ENCODE results near the gene TMEM50B. TPM values are rescaled to one million over a fixed set of nuclear protein-coding genes. Genes with fewer than 3 reads are reported as not detected.

TMEM50B gene
- total RNA-seq, 1 experiment from 2014 or later: 18.9 TPM

- intact Hi-C loops (cut with micrococcal nuclease; ENCODE audit: unreplicated experiment): no loop called here
- CTCF ChIA-PET: no interaction called here
- peaks cover 18% of the 10 kb centered on the region for H3K4me1 ChIP-seq (ENCODE audit: insufficient read depth, low read length, poor library complexity, severe bottlenecking)
- POLR2A ChIA-PET (ENCODE audit: low non-redundant PET): no interaction called here
- no peak overlapping the region for H3K27ac ChIP-seq (ENCODE audit: low read depth, low read length, poor library complexity, severe bottlenecking)
- H3K4me3 ChIP-seq (ENCODE audit: low read depth, low read length, poor library complexity, severe bottlenecking): no peak overlapping the region
- TF ChIP-seq CTCF (conservative IDR thresholded peaks at IDR 0.05; ENCODE audit: low read depth, low read length): no peak
- no peak for TF ChIP-seq EZH2 (IDR thresholded peaks at IDR 0.05; ENCODE audit: borderline replicate concordance, low read depth, low read length, poor library complexity, severe bottlenecking)
- no peaks in the 10 kb centered on the region for H3K27me3 ChIP-seq (replicated peaks; ENCODE audit: insufficient read depth, low read depth, low read length, poor library complexity)
- no peak for DNase-seq (ENCODE audit: low spot score)
- H3K9me3 ChIP-seq (ENCODE audit: low read depth, low read length, poor library complexity, severe bottlenecking): no peaks in the 10 kb centered on the region
- BruUV-seq (replicated peaks): no TSS peak
- no peaks in the 10 kb centered on the region for H3K36me3 ChIP-seq (ENCODE audit: insufficient read depth, low read length, poor library complexity, severe bottlenecking)
Observed at GRCh38 chr21:33406493-33406892, 73.3 kb downstream of the TMEM50B start.

GRCh38 chr21:33403786-33404585 is 75.8 kb downstream of the TMEM50B start:
- Histone ChIP-seq H3K27ac (ENCODE audit: low read depth, low read length, poor library complexity, severe bottlenecking) (peak overlapping the region; percentile 92), H3K4me3 (ENCODE audit: low read depth, low read length, poor library complexity, severe bottlenecking) (peak overlapping the region; percentile 89), H3K27me3 (replicated peaks; ENCODE audit: insufficient read depth, low read depth, low read length, poor library complexity) (no peaks in the 10 kb centered on the region), H3K4me1 (ENCODE audit: insufficient read depth, low read length, poor library complexity, severe bottlenecking) (peaks cover 18% of the 10 kb centered on the region), H3K9me3 (ENCODE audit: low read depth, low read length, poor library complexity, severe bottlenecking) (no peaks in the 10 kb centered on the region), H3K36me3 (ENCODE audit: insufficient read depth, low read length, poor library complexity, severe bottlenecking) (no peaks in the 10 kb centered on the region)
- CTCF ChIA-PET: no interaction called here
- DNase-seq (ENCODE audit: low spot score): peak; percentile 42
- intact Hi-C loops (cut with micrococcal nuclease; ENCODE audit: unreplicated experiment): loop anchor here (2.0 kb wide), 1 partner anchor 23 kb away; no protein-coding TSS in a partner anchor
- POLR2A ChIA-PET (ENCODE audit: low non-redundant PET): no interaction called here
- TF ChIP-seq CTCF (conservative IDR thresholded peaks at IDR 0.05; ENCODE audit: low read depth, low read length): no peak
- no peak for TF ChIP-seq EZH2 (IDR thresholded peaks at IDR 0.05; ENCODE audit: borderline replicate concordance, low read depth, low read length, poor library complexity, severe bottlenecking)
- no TSS peak for BruUV-seq (replicated peaks)

DNA sequence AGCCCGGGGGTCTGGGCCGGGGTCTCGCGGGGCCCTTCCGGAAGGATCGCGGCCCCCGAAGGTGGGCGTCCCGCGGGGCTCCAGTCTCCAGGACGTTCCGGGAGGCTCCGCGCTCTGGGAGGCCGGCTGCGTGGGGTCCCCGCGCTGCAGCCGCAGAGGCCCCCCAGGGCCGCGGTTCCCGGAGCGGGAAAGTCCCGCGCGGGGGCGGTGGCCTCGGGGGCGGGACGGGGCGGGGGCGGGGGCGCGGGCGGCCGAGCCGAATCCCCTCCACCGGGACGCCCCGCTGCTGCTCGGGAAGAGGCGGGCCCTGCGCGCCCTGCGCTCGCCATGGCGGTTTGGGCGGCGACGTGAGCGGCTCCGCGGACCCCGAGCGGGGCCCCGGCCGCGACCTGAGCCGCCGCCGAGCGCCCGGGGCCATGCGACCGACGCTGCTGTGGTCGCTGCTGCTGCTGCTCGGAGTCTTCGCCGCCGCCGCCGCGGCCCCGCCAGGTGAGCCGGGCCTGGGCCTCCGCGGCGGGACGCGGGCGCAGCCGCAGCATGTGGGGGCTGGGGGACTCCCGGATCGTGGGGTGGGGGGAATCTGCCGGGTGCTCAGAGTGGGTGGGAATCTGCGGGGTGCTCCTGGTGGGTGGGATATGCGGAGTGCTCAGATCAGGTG is 76.5 kb downstream of the TMEM50B start, which contains the start of gene IFNGR2:
Gene IFNGR2 (plus strand): TSS at position 286 of the 658 bp plus-strand sequence. CDS start 131 bp downstream, at position 417.
- CTCF ChIA-PET: no interaction called here
- Histone ChIP-seq H3K27me3 (replicated peaks; ENCODE audit: insufficient read depth, low read depth, low read length, poor library complexity) (no peaks in the 10 kb centered on the region), H3K4me1 (ENCODE audit: insufficient read depth, low read length, poor library complexity, severe bottlenecking) (peaks cover 18% of the 10 kb centered on the region), H3K9me3 (ENCODE audit: low read depth, low read length, poor library complexity, severe bottlenecking) (no peaks in the 10 kb centered on the region), H3K27ac (ENCODE audit: low read depth, low read length, poor library complexity, severe bottlenecking) (peak within 1 kb of the TSS; percentile 92), H3K4me3 (ENCODE audit: low read depth, low read length, poor library complexity, severe bottlenecking) (peak within 1 kb of the TSS; percentile 89), H3K36me3 (ENCODE audit: insufficient read depth, low read length, poor library complexity, severe bottlenecking) (no peaks in the 10 kb centered on the region)
- no TSS peak for BruUV-seq (replicated peaks)
- peak; percentile 46 for DNase-seq (ENCODE audit: low spot score)
- intact Hi-C loops (cut with micrococcal nuclease; ENCODE audit: unreplicated experiment): loop anchor here (2.0 kb wide), 1 partner anchor 22 kb away; no protein-coding TSS in a partner anchor
- POLR2A ChIA-PET (ENCODE audit: low non-redundant PET): no interaction called here
- TF ChIP-seq CTCF (conservative IDR thresholded peaks at IDR 0.05; ENCODE audit: low read depth, low read length) (no peak), EZH2 (IDR thresholded peaks at IDR 0.05; ENCODE audit: borderline replicate concordance, low read depth, low read length, poor library complexity, severe bottlenecking) (no peak)

Data from A673 (cell line).